Measurements from ENCODE around the gene KCNJ6. TPM values are rescaled to one million over a fixed set of nuclear protein-coding genes. Genes with fewer than 3 reads are reported as not detected.

Gene KCNJ6
- total RNA-seq, 1 experiment from 2014 or later: not detected

DNA sequence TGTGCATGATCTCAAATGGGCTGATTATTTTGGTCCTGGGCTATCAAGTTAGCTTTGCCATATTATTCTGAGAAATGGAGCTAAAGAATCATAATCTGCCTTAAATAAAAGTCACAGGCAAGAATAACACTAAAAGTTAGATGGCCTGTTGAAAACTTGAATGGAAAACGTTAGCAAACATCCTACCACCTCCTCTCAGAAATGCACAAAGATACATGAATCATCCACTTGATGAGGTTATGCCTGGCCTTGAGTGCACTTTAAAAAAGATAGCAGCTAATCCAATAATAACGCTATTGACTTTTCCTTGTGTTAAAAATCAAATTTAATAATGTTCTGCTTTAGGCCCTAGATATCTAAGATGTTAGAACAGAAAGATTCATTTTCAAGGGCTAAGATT is 108.0 kb downstream of the KCNJ6 start:
- Histone ChIP-seq H3K36me3 (ENCODE audit: insufficient read depth, low read length, poor library complexity, severe bottlenecking) (no peaks in the 10 kb centered on the region), H3K27me3 (replicated peaks; ENCODE audit: insufficient read depth, low read depth, low read length, poor library complexity) (peaks cover 41% of the 10 kb centered on the region), H3K27ac (ENCODE audit: low read depth, low read length, poor library complexity, severe bottlenecking) (no peak overlapping the region), H3K4me1 (ENCODE audit: insufficient read depth, low read length, poor library complexity, severe bottlenecking) (no peaks in the 10 kb centered on the region), H3K4me3 (ENCODE audit: low read depth, low read length, poor library complexity, severe bottlenecking) (no peak overlapping the region), H3K9me3 (ENCODE audit: low read depth, low read length, poor library complexity, severe bottlenecking) (no peaks in the 10 kb centered on the region)
- intact Hi-C loops (cut with micrococcal nuclease; ENCODE audit: unreplicated experiment): no loop called here
- ChIA-PET POLR2A (ENCODE audit: low non-redundant PET) (no interaction called here), CTCF (no interaction called here)
- TF ChIP-seq, protein P1, sequence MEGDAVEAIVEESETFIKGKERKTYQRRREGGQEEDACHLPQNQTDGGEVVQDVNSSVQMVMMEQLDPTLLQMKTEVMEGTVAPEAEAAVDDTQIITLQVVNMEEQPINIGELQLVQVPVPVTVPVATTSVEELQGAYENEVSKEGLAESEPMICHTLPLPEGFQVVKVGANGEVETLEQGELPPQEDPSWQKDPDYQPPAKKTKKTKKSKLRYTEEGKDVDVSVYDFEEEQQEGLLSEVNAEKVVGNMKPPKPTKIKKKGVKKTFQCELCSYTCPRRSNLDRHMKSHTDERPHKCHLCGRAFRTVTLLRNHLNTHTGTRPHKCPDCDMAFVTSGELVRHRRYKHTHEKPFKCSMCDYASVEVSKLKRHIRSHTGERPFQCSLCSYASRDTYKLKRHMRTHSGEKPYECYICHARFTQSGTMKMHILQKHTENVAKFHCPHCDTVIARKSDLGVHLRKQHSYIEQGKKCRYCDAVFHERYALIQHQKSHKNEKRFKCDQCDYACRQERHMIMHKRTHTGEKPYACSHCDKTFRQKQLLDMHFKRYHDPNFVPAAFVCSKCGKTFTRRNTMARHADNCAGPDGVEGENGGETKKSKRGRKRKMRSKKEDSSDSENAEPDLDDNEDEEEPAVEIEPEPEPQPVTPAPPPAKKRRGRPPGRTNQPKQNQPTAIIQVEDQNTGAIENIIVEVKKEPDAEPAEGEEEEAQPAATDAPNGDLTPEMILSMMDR (conservative IDR thresholded peaks at IDR 0.05; ENCODE audit: low read depth, low read length): no peak
- no peak for TF ChIP-seq EZH2 (IDR thresholded peaks at IDR 0.05; ENCODE audit: borderline replicate concordance, low read depth, low read length, poor library complexity, severe bottlenecking)
- no TSS peak for BruUV-seq (replicated peaks)
- DNase-seq (ENCODE audit: low spot score): no peak

DNA sequence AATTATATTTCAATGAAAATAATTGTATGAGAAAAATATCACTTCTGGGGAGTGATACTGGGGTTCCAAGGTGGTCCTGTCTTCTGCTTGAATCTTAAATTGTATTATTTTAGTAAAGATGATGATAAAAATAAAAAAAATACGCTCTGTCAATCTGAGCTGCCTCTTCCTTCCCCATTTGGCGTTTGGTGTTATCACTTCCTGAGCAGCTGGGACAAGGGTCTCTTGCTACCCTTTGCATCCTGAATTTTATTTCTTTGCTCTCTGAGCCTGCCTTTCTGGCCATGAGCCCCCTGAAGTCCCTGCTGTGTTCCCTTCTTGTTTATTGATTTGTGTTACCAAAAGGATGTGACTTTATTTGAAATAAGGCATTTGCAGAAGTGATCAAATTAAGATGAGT is 111.0 kb downstream of the KCNJ6 start:
- H3K9me3 ChIP-seq (ENCODE audit: low read depth, low read length, poor library complexity, severe bottlenecking): no peaks in the 10 kb centered on the region
- POLR2A ChIA-PET (ENCODE audit: low non-redundant PET): no interaction called here
- TF ChIP-seq, protein P1 (conservative IDR thresholded peaks at IDR 0.05; ENCODE audit: low read depth, low read length): no peak
- TF ChIP-seq EZH2 (IDR thresholded peaks at IDR 0.05; ENCODE audit: borderline replicate concordance, low read depth, low read length, poor library complexity, severe bottlenecking): no peak
- CTCF ChIA-PET: no interaction called here
- no peak overlapping the region for H3K27ac ChIP-seq (ENCODE audit: low read depth, low read length, poor library complexity, severe bottlenecking)
- intact Hi-C loops (cut with micrococcal nuclease; ENCODE audit: unreplicated experiment): no loop called here
- no peak overlapping the region for H3K4me3 ChIP-seq (ENCODE audit: low read depth, low read length, poor library complexity, severe bottlenecking)
- no TSS peak for BruUV-seq (replicated peaks)
- DNase-seq (ENCODE audit: low spot score): no peak
- H3K36me3 ChIP-seq (ENCODE audit: insufficient read depth, low read length, poor library complexity, severe bottlenecking): no peaks in the 10 kb centered on the region
- no peaks in the 10 kb centered on the region for H3K4me1 ChIP-seq (ENCODE audit: insufficient read depth, low read length, poor library complexity, severe bottlenecking)
- H3K27me3 ChIP-seq (replicated peaks; ENCODE audit: insufficient read depth, low read depth, low read length, poor library complexity): peaks cover 69% of the 10 kb centered on the region

DNA sequence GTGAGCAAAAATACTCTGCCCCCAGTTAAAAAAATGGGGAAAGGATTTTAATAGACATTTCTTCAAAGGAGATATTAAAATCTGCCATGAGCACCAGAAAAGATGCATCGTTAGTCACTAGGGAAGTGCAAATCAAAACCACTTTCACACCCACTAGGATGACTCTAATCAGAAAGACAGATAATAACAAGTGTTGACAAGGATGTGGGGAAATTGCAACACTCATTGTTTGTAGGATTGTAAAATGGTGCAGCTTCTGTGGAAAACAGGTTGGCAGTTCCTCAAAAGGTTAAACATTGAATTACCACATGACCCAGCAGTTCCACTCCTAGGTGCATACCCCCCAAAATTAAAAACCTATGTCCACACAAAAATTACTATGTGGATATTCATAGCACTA is 112.3 kb downstream of the KCNJ6 start:
- ChIA-PET POLR2A (ENCODE audit: low non-redundant PET) (no interaction called here), CTCF (no interaction called here)
- DNase-seq (ENCODE audit: low spot score): no peak
- H3K27ac ChIP-seq (ENCODE audit: low read depth, low read length, poor library complexity, severe bottlenecking): no peak overlapping the region
- peaks cover 79% of the 10 kb centered on the region for H3K27me3 ChIP-seq (replicated peaks; ENCODE audit: insufficient read depth, low read depth, low read length, poor library complexity)
- no peaks in the 10 kb centered on the region for H3K4me1 ChIP-seq (ENCODE audit: insufficient read depth, low read length, poor library complexity, severe bottlenecking)
- no peaks in the 10 kb centered on the region for H3K36me3 ChIP-seq (ENCODE audit: insufficient read depth, low read length, poor library complexity, severe bottlenecking)
- no peak overlapping the region for H3K4me3 ChIP-seq (ENCODE audit: low read depth, low read length, poor library complexity, severe bottlenecking)
- H3K9me3 ChIP-seq (ENCODE audit: low read depth, low read length, poor library complexity, severe bottlenecking): no peaks in the 10 kb centered on the region
- TF ChIP-seq, protein P1 (conservative IDR thresholded peaks at IDR 0.05; ENCODE audit: low read depth, low read length): no peak
- TF ChIP-seq EZH2 (IDR thresholded peaks at IDR 0.05; ENCODE audit: borderline replicate concordance, low read depth, low read length, poor library complexity, severe bottlenecking): no peak
- BruUV-seq (replicated peaks): no TSS peak
- intact Hi-C loops (cut with micrococcal nuclease; ENCODE audit: unreplicated experiment): no loop called here

Measured in A673 (cell line).